ENCODE measurements around the gene FNDC3B. TPM values are rescaled to one million over a fixed set of nuclear protein-coding genes. Genes with fewer than 3 reads are reported as not detected.

The FNDC3B gene
- total and polyA plus RNA-seq, 9 donors, result 22.1 to 198 (median 108) TPM

GRCh38 chr3:172266103-172266502, 226.7 kb downstream of the FNDC3B start:
- Histone ChIP-seq H3K27ac (no peak overlapping the region), H3K9me3 (no peaks in the 10 kb centered on the region), H3K27me3 (no peaks in the 10 kb centered on the region), H3K4me1 (ENCODE audit: insufficient read depth) (peaks cover 19% of the 10 kb centered on the region), H3K4me3 (no peak overlapping the region), H3K36me3 (no peaks in the 10 kb centered on the region)
- WGBS, 3 donors, result 94 to 99% (median 98%) methylated on average over 3 of the region's 3 CpGs
- DNase-seq, result no peak
- TF ChIP-seq CTCF (IDR thresholded peaks at IDR 0.05), result no peak
- intact Hi-C loops (cut with DNase I), result loop anchor here in 1 of 4 donors (10.0 kb wide), 1 partner anchor 49 kb away; no protein-coding TSS in a partner anchor

GRCh38 chr3:172268425-172268824, 229.0 kb downstream of the FNDC3B start:
- H3K9me3 ChIP-seq, result no peaks in the 10 kb centered on the region
- H3K4me1 ChIP-seq (ENCODE audit: insufficient read depth), result peaks cover 18% of the 10 kb centered on the region
- no peak overlapping the region for H3K4me3 ChIP-seq
- no peak for DNase-seq
- 50 to 59% (median 58%) methylated on average over 3 of the region's 3 CpGs for WGBS, 3 donors
- no peak for TF ChIP-seq POLR2A (IDR thresholded peaks at IDR 0.05)
- TF ChIP-seq EP300 (IDR thresholded peaks at IDR 0.05), result no peak
- TF ChIP-seq CTCF (IDR thresholded peaks at IDR 0.05), result no peak
- no peaks in the 10 kb centered on the region for H3K36me3 ChIP-seq
- H3K27me3 ChIP-seq, result no peaks in the 10 kb centered on the region
- no peak overlapping the region for H3K27ac ChIP-seq
- intact Hi-C loops (cut with DNase I), result loop anchor here in 1 of 4 donors (10.0 kb wide), 1 partner anchor 46 kb away; no protein-coding TSS in a partner anchor

GRCh38 chr3:172268868-172269267, 229.5 kb downstream of the FNDC3B start:
- H3K4me1 ChIP-seq (ENCODE audit: insufficient read depth), result peaks cover 16% of the 10 kb centered on the region
- no peak overlapping the region for H3K27ac ChIP-seq
- 55 to 65% (median 56%) methylated on average over 2 of the region's 2 CpGs for WGBS, 3 donors
- intact Hi-C loops (cut with DNase I), result loop anchor here in 1 of 4 donors (10.0 kb wide), 1 partner anchor 46 kb away; no protein-coding TSS in a partner anchor
- DNase-seq, result no peak
- H3K4me3 ChIP-seq, result no peak overlapping the region
- no peak for TF ChIP-seq EP300 (IDR thresholded peaks at IDR 0.05)
- no peaks in the 10 kb centered on the region for H3K27me3 ChIP-seq
- no peaks in the 10 kb centered on the region for H3K36me3 ChIP-seq
- no peaks in the 10 kb centered on the region for H3K9me3 ChIP-seq

GRCh38 chr3:172270557-172271166, 231.3 kb downstream of the FNDC3B start:
- H3K36me3 ChIP-seq, result no peaks in the 10 kb centered on the region
- DNase-seq, result no peak
- H3K9me3 ChIP-seq, result no peaks in the 10 kb centered on the region
- 78 to 91% (median 80%) methylated on average over 4 of the region's 4 CpGs for WGBS, 3 donors
- no peak overlapping the region for H3K4me3 ChIP-seq
- H3K27me3 ChIP-seq, result no peaks in the 10 kb centered on the region
- intact Hi-C loops (cut with DNase I), result no loop called here
- H3K27ac ChIP-seq, result no peak overlapping the region
- TF ChIP-seq CTCF (IDR thresholded peaks at IDR 0.05) (no peak), EP300 (IDR thresholded peaks at IDR 0.05) (no peak), POLR2A (IDR thresholded peaks at IDR 0.05) (no peak)
- H3K4me1 ChIP-seq (ENCODE audit: insufficient read depth), result peaks cover 13% of the 10 kb centered on the region

- WGBS, 3 donors, result 60 to 81% (median 64%) methylated on average over 9 of the region's 9 CpGs
- intact Hi-C loops (cut with DNase I), result no loop called here
- H3K27me3 ChIP-seq, result no peaks in the 10 kb centered on the region
- no peaks in the 10 kb centered on the region for H3K9me3 ChIP-seq
- no peak overlapping the region for H3K4me3 ChIP-seq
- H3K36me3 ChIP-seq, result no peaks in the 10 kb centered on the region
- TF ChIP-seq EP300 (IDR thresholded peaks at IDR 0.05) (no peak), CTCF (IDR thresholded peaks at IDR 0.05) (no peak), POLR2A (IDR thresholded peaks at IDR 0.05) (no peak)
- no peak overlapping the region for H3K27ac ChIP-seq
- DNase-seq, result no peak
- H3K4me1 ChIP-seq (ENCODE audit: insufficient read depth), result peaks cover 13% of the 10 kb centered on the region
Observed at GRCh38 chr3:172271386-172271976, 232.1 kb downstream of the FNDC3B start.
